Sigmoid colon (tissue), 4 donors: ENCODE results near the gene CCDC127.

Source experiments
- POLR2A ChIP-seq, 2 donors: fragments of 450-650 bp; IDR thresholded peaks; one replicate each; pipeline ENCODE4 v1.6.1; 2016; ENCODE audit warnings: antibody characterized with exemption in 2 of 2, mild to moderate bottlenecking in 2 of 2, moderate library complexity in 2 of 2
- POLR2AphosphoS5 ChIP-seq, 4 donors: sonication (generic); formaldehyde crosslinking; IDR thresholded peaks; one replicate each; pipeline ENCODE4 v1.6.1; 2017; ENCODE audit warnings: antibody characterized with exemption in 4 of 4
- TF ChIP-seq, protein P1 (sequence below), 4 experiments: fragments of 450-650 bp in 3 of 4; fragments of 200-600 bp in 1 of 4; IDR thresholded peaks; one replicate each; pipeline ENCODE4 v1.5.1; 2016 to 2019; ENCODE audit warnings: antibody characterized with exemption in 4 of 4, mild to moderate bottlenecking in 3 of 4, moderate library complexity in 2 of 4

GRCh38 chr5:189486-189885 lies 28.5 kb downstream of the CCDC127 start:
- TF ChIP-seq, protein P1, sequence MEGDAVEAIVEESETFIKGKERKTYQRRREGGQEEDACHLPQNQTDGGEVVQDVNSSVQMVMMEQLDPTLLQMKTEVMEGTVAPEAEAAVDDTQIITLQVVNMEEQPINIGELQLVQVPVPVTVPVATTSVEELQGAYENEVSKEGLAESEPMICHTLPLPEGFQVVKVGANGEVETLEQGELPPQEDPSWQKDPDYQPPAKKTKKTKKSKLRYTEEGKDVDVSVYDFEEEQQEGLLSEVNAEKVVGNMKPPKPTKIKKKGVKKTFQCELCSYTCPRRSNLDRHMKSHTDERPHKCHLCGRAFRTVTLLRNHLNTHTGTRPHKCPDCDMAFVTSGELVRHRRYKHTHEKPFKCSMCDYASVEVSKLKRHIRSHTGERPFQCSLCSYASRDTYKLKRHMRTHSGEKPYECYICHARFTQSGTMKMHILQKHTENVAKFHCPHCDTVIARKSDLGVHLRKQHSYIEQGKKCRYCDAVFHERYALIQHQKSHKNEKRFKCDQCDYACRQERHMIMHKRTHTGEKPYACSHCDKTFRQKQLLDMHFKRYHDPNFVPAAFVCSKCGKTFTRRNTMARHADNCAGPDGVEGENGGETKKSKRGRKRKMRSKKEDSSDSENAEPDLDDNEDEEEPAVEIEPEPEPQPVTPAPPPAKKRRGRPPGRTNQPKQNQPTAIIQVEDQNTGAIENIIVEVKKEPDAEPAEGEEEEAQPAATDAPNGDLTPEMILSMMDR (IDR thresholded peaks at IDR 0.05) = no peak
- TF ChIP-seq POLR2AphosphoS5 (IDR thresholded peaks at IDR 0.05) (no peak), POLR2A (IDR thresholded peaks at IDR 0.05) (no peak)
